Measurements from ENCODE around the gene EIF4A2. TPM values are rescaled to one million over a fixed set of nuclear protein-coding genes. Genes with fewer than 3 reads are reported as not detected.

The EIF4A2 gene
- total and polyA plus RNA-seq, 3 experiments from 2014 or later, result 211 to 564 (median 563) TPM

GRCh38 chr3:186775999-186776398 is 7.4 kb upstream of the EIF4A2 start:
- no peak overlapping the region for H3K4me3 Mint-ChIP-seq
- H3K27ac Mint-ChIP-seq, result peak overlapping the region in 2 of 8 donors; percentile 51 to 74
- Histone ChIP-seq H3K27ac (ENCODE audit: low read depth, low read length) (no peak overlapping the region), H3K27me3 (ENCODE audit: insufficient read depth, low read length, poor library complexity, severe bottlenecking) (no peaks in the 10 kb centered on the region), H3K36me3 (ENCODE audit: insufficient read depth, low read length) (no peaks in the 10 kb centered on the region), H3K4me3 (ENCODE audit: low read length) (no peak overlapping the region), H3K9me3 (ENCODE audit: low read length) (no peaks in the 10 kb centered on the region), H3K4me1 (ENCODE audit: insufficient read depth, low read length) (peaks cover 13% of the 10 kb centered on the region)
- POLR2A ChIA-PET, result no interaction called here
- peaks cover 15 to 20% (median 18%) of the 10 kb centered on the region in 3 donors for H3K4me1 Mint-ChIP-seq
- no peak for DNase-seq
- H3K27me3 Mint-ChIP-seq, result peaks cover 0 to 2% of the 10 kb centered on the region in 2 donors
- peaks cover 0 to 3% (median 0%) of the 10 kb centered on the region in 3 donors for H3K36me3 Mint-ChIP-seq
- H3K9me3 Mint-ChIP-seq, result peaks cover 0 to 1% (median 0%) of the 10 kb centered on the region in 5 donors
- CTCF ChIA-PET, result no interaction called here

- Histone ChIP-seq H3K27ac (ENCODE audit: low read depth, low read length) (no peak overlapping the region), H3K27me3 (ENCODE audit: insufficient read depth, low read length, poor library complexity, severe bottlenecking) (no peaks in the 10 kb centered on the region), H3K4me3 (ENCODE audit: low read length) (no peak overlapping the region), H3K9me3 (ENCODE audit: low read length) (no peaks in the 10 kb centered on the region), H3K36me3 (ENCODE audit: insufficient read depth, low read length) (peaks cover 2% of the 10 kb centered on the region), H3K4me1 (ENCODE audit: insufficient read depth, low read length) (peaks cover 4% of the 10 kb centered on the region)
- peaks cover 5 to 16% (median 7%) of the 10 kb centered on the region in 3 donors for H3K36me3 Mint-ChIP-seq
- peaks cover 0 to 4% (median 0%) of the 10 kb centered on the region in 5 donors for H3K9me3 Mint-ChIP-seq
- peak overlapping the region in 1 of 8 donors; percentile 11 for H3K27ac Mint-ChIP-seq
- POLR2A ChIA-PET, result no interaction called here
- H3K4me3 Mint-ChIP-seq, result peak overlapping the region in 1 of 7 donors; percentile 57
- H3K4me1 Mint-ChIP-seq, result peaks cover 13 to 18% (median 14%) of the 10 kb centered on the region in 3 donors
- CTCF ChIA-PET, result no interaction called here
- H3K27me3 Mint-ChIP-seq, result peaks cover 0 to 13% of the 10 kb centered on the region in 2 donors
- no peak for DNase-seq
Measured at GRCh38 chr3:186779204-186779603, 4.2 kb upstream of the EIF4A2 start.

- Histone ChIP-seq H3K9me3 (ENCODE audit: low read length) (no peaks in the 10 kb centered on the region), H3K4me1 (ENCODE audit: insufficient read depth, low read length) (peaks cover 38% of the 10 kb centered on the region), H3K4me3 (ENCODE audit: low read length) (peak overlapping the region; percentile 99), H3K36me3 (ENCODE audit: insufficient read depth, low read length) (peaks cover 36% of the 10 kb centered on the region), H3K27ac (ENCODE audit: low read depth, low read length) (peak overlapping the region; percentile 98), H3K27me3 (ENCODE audit: insufficient read depth, low read length, poor library complexity, severe bottlenecking) (no peaks in the 10 kb centered on the region)
- Mint-ChIP-seq H3K27me3 (peaks cover 0 to 13% of the 10 kb centered on the region in 2 donors), H3K4me3 (peak overlapping the region; percentile 96 to 99 (median 99)), H3K36me3 (peaks cover 33 to 50% (median 38%) of the 10 kb centered on the region in 3 donors), H3K9me3 (peaks cover 0 to 4% (median 0%) of the 10 kb centered on the region in 5 donors), H3K4me1 (peaks cover 45 to 52% (median 48%) of the 10 kb centered on the region in 3 donors), H3K27ac (peak overlapping the region; percentile 97 to 100 (median 99))
- DNase-seq, result no peak
- POLR2A ChIA-PET, result interaction anchor here (0.7 to 4.8 kb wide), 15 partner anchors 11 to 1197 kb away, joined by 3 to 106 read pairs (median 10); partner anchors contain the start of genes DNAJB11, RFC4, RPL39L and SENP2
- CTCF ChIA-PET, result interaction anchor here (1.0 to 3.8 kb wide), 4 partner anchors 10 to 166 kb away, joined by 4 to 14 read pairs (median 10); no protein-coding TSS in a partner anchor
Measured at GRCh38 chr3:186782542-186783057, 777 bp upstream of the EIF4A2 start.

- peaks cover 58 to 65% (median 61%) of the 10 kb centered on the region in 3 donors for H3K4me1 Mint-ChIP-seq
- peak overlapping the region; percentile 99 for H3K4me3 ChIP-seq (ENCODE audit: low read length)
Measured at GRCh38 chr3:186783731-186784515, 546 bp downstream of the EIF4A2 start.

GRCh38 chr3:186784820-186785494 is 1.6 kb downstream of the EIF4A2 start:
- POLR2A ChIA-PET, result interaction anchor here (0.7 to 4.8 kb wide), 9 partner anchors 13 to 847 kb away, joined by 3 to 106 read pairs (median 10); partner anchors contain the start of genes DNAJB11, RFC4, RPL39L and TRA2B
- no peak for DNase-seq
- Histone ChIP-seq H3K4me1 (ENCODE audit: insufficient read depth, low read length) (peaks cover 51% of the 10 kb centered on the region), H3K9me3 (ENCODE audit: low read length) (no peaks in the 10 kb centered on the region), H3K4me3 (ENCODE audit: low read length) (peak overlapping the region; percentile 99), H3K27ac (ENCODE audit: low read depth, low read length) (peak overlapping the region; percentile 98), H3K27me3 (ENCODE audit: insufficient read depth, low read length, poor library complexity, severe bottlenecking) (no peaks in the 10 kb centered on the region), H3K36me3 (ENCODE audit: insufficient read depth, low read length) (peaks cover 58% of the 10 kb centered on the region)
- Mint-ChIP-seq H3K36me3 (peaks cover 47 to 74% (median 49%) of the 10 kb centered on the region in 3 donors), H3K4me1 (peaks cover 66 to 72% (median 72%) of the 10 kb centered on the region in 3 donors), H3K27ac (peak overlapping the region; percentile 97 to 100 (median 99)), H3K4me3 (peak overlapping the region; percentile 96 to 99 (median 99)), H3K27me3 (peaks cover 0 to 11% of the 10 kb centered on the region in 2 donors), H3K9me3 (peaks cover 0 to 4% (median 0%) of the 10 kb centered on the region in 5 donors)
- CTCF ChIA-PET, result interaction anchor here (0.6 to 3.8 kb wide), 7 partner anchors 12 to 170 kb away, joined by 3 to 13 read pairs (median 4); partner anchors contain the start of gene RFC4

More at GRCh38 chr3:186783731-186784515, 546 bp downstream of the EIF4A2 start:
- H3K27ac ChIP-seq (ENCODE audit: low read depth, low read length), result peak overlapping the region; percentile 98
- H3K4me1 ChIP-seq (ENCODE audit: insufficient read depth, low read length), result peaks cover 51% of the 10 kb centered on the region
- CTCF ChIA-PET, result interaction anchor here (0.9 to 3.8 kb wide), 9 partner anchors 11 to 169 kb away, joined by 3 to 14 read pairs (median 4); partner anchors contain the start of gene RFC4
- H3K36me3 ChIP-seq (ENCODE audit: insufficient read depth, low read length), result peaks cover 50% of the 10 kb centered on the region
- POLR2A ChIA-PET, result interaction anchor here (0.5 to 4.8 kb wide), 16 partner anchors 12 to 1198 kb away, joined by 3 to 106 read pairs (median 8); partner anchors contain the start of genes DNAJB11, RFC4, RPL39L and SENP2
- peak; percentile 76 to 91 (median 83) for DNase-seq
- peak overlapping the region; percentile 96 to 99 (median 99) for H3K4me3 Mint-ChIP-seq
- H3K9me3 ChIP-seq (ENCODE audit: low read length), result no peaks in the 10 kb centered on the region
- H3K27me3 ChIP-seq (ENCODE audit: insufficient read depth, low read length, poor library complexity, severe bottlenecking), result no peaks in the 10 kb centered on the region
- H3K27me3 Mint-ChIP-seq, result peaks cover 0 to 13% of the 10 kb centered on the region in 2 donors
- peaks cover 45 to 63% (median 47%) of the 10 kb centered on the region in 3 donors for H3K36me3 Mint-ChIP-seq
- H3K27ac Mint-ChIP-seq, result peak overlapping the region; percentile 97 to 100 (median 99)
- H3K9me3 Mint-ChIP-seq, result peaks cover 0 to 4% (median 0%) of the 10 kb centered on the region in 5 donors

- Histone ChIP-seq H3K27ac (ENCODE audit: low read depth, low read length) (peak overlapping the region; percentile 98), H3K36me3 (ENCODE audit: insufficient read depth, low read length) (peaks cover 64% of the 10 kb centered on the region), H3K9me3 (ENCODE audit: low read length) (no peaks in the 10 kb centered on the region), H3K27me3 (ENCODE audit: insufficient read depth, low read length, poor library complexity, severe bottlenecking) (no peaks in the 10 kb centered on the region), H3K4me3 (ENCODE audit: low read length) (peak overlapping the region; percentile 99), H3K4me1 (ENCODE audit: insufficient read depth, low read length) (peaks cover 51% of the 10 kb centered on the region)
- peaks cover 0 to 4% (median 0%) of the 10 kb centered on the region in 5 donors for H3K9me3 Mint-ChIP-seq
- no peak for DNase-seq
- H3K36me3 Mint-ChIP-seq, result peaks cover 47 to 80% (median 49%) of the 10 kb centered on the region in 3 donors
- H3K4me3 Mint-ChIP-seq, result peak overlapping the region; percentile 96 to 99 (median 99)
- ChIA-PET CTCF (interaction anchor here (0.6 to 3.8 kb wide), 3 partner anchors 21 to 169 kb away, joined by 4 to 13 read pairs (median 4); partner anchors contain the start of gene RFC4), POLR2A (interaction anchor here (1.2 to 4.8 kb wide), 4 partner anchors 13 to 848 kb away, joined by 3 to 106 read pairs (median 26); partner anchors contain the start of genes RFC4 and TRA2B)
- peak overlapping the region; percentile 65 to 100 (median 99) for H3K27ac Mint-ChIP-seq
- H3K27me3 Mint-ChIP-seq, result peaks cover 0 to 11% of the 10 kb centered on the region in 2 donors
- peaks cover 66 to 78% (median 76%) of the 10 kb centered on the region in 3 donors for H3K4me1 Mint-ChIP-seq
Measured at GRCh38 chr3:186785495-186786018, 2.2 kb downstream of the EIF4A2 start.

- Histone ChIP-seq H3K27me3 (ENCODE audit: insufficient read depth, low read length, poor library complexity, severe bottlenecking) (no peaks in the 10 kb centered on the region), H3K4me1 (ENCODE audit: insufficient read depth, low read length) (peaks cover 51% of the 10 kb centered on the region), H3K36me3 (ENCODE audit: insufficient read depth, low read length) (peaks cover 67% of the 10 kb centered on the region), H3K9me3 (ENCODE audit: low read length) (no peaks in the 10 kb centered on the region), H3K27ac (ENCODE audit: low read depth, low read length) (no peak overlapping the region), H3K4me3 (ENCODE audit: low read length) (peak overlapping the region; percentile 4)
- Mint-ChIP-seq H3K4me3 (peak overlapping the region; percentile 88 to 99 (median 99)), H3K9me3 (peaks cover 0 to 4% (median 0%) of the 10 kb centered on the region in 5 donors), H3K36me3 (peaks cover 47 to 91% (median 54%) of the 10 kb centered on the region in 3 donors), H3K27me3 (peaks cover 0 to 11% of the 10 kb centered on the region in 2 donors), H3K27ac (peak overlapping the region; percentile 67 to 100 (median 94)), H3K4me1 (peaks cover 66 to 85% (median 77%) of the 10 kb centered on the region in 3 donors)
- ChIA-PET POLR2A (interaction anchor here (1.3 kb wide), 1 partner anchor 15 kb away, joined by 4 read pairs; no protein-coding TSS in a partner anchor), CTCF (no interaction called here)
- DNase-seq, result no peak
Measured at GRCh38 chr3:186786922-186787321, 3.5 kb downstream of the EIF4A2 start.

Data from CD8-positive, alpha-beta memory T cell (primary cell).